ENCODE data around the gene GNB4.

Gene GNB4

GRCh38 chr3:179373938-179374337 is 77.3 kb downstream of the GNB4 start:
- in situ Hi-C loops (cut with MboI; ENCODE audit: low sequenced_read_pairs), result no loop called here

GRCh38 chr3:179369621-179370020 is 81.6 kb downstream of the GNB4 start:
- in situ Hi-C loops (cut with MboI; ENCODE audit: low sequenced_read_pairs), result no loop called here

- in situ Hi-C loops (cut with MboI; ENCODE audit: low sequenced_read_pairs), result no loop called here
Observed at GRCh38 chr3:179363332-179363731, 87.9 kb downstream of the GNB4 start.

- in situ Hi-C loops (cut with MboI; ENCODE audit: low sequenced_read_pairs), result no loop called here
Observed at GRCh38 chr3:179355996-179356395, 95.3 kb downstream of the GNB4 start.

- in situ Hi-C loops (cut with MboI; ENCODE audit: low sequenced_read_pairs), result no loop called here
Observed at GRCh38 chr3:179348325-179349013, 102.8 kb downstream of the GNB4 start.

- in situ Hi-C loops (cut with MboI; ENCODE audit: low sequenced_read_pairs), result no loop called here
Observed at GRCh38 chr3:179347345-179348194, 103.7 kb downstream of the GNB4 start, which contains the start of gene MFN1. Gene MFN1 (plus strand): TSS chr3:179347709. CDS start chr3:179348852, 1,143 bp downstream.
